Cerebellar cortex (tissue), 1 donor: ENCODE data around the gene NF2.

Experiments
- DNase-seq: peaks from one replicate; pipeline ENCODE4 v3.0.0-alpha.2; 2015; ENCODE audit warnings: low spot score

NF2 gene

DNA sequence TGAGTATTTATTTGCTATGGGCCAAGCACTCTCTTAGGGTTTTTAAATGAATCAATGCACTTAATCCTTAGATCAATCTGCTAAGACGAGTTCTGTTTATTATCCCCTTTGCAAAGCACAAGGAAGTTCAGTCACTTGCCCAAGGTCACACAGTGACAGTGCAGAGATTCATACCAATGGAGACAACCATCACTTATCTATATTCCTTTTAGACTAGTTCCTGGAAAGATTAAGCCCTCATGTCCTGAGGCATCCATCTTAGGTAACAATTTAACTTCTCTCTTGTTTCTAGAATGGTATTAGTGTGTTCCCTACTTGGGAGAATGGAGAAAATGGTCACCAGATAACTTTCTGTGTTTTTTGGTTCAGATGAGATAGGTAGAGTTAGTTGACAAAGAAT, 28.3 kb downstream of the NF2 start:
- no peak for DNase-seq

DNA sequence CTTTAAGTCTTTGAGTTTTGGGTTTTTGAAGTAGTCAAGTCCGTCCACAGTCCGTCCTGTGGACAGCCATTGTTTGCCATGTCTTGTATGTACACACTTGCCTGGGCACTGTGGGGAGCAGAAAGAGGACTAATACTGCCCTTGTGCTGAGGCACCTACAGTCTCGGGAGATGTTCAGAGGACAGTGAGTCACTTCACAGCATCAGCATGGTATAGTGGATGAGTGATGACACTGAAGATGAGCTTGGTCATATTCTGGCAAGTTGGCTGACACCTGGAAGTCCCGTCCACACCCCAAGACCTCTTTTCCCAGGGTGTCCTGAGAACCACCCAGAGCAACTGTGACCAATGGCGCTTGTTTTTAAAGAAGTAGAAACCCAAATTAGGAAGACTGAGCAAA, 29.2 kb downstream of the NF2 start:
- DNase-seq = no peak

DNA sequence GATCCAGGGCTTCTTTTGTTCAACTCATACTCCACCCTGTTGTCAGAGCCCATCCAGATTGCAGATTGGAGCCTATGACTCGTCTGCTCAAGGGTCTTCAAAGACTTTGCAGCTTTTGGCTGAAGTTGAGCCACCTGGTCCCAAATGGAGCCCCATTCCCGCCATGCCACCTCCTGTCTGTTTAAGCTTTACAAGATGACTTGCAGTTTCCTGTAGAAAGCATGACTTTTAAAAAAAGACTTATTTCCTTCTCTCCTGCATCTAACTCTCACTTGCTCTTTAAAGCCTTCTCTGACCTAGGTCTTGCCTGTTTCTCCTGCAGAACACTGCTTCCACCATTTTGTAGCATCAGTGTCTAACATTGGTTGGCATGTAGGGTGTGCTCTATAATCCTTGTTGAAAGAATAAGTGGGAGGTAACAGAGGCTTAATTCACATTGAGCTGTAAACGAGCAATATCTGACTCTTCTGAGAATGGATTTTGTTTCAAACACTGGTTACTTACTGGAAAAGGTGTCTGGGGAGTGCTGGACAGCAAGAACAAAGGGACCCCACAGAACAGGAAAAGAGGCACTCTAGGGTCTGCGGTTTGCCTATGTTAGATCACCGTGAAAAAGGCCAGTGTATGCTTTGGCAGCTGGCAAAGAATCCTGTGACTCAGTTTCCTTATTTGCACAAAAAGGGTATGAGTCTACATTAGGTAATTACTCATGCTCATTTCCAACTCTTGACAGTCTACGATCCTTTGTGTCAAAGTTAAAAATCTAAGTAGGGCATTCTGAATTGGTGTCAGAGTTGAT, 30.3 kb downstream of the NF2 start:
- no peak for DNase-seq

DNA sequence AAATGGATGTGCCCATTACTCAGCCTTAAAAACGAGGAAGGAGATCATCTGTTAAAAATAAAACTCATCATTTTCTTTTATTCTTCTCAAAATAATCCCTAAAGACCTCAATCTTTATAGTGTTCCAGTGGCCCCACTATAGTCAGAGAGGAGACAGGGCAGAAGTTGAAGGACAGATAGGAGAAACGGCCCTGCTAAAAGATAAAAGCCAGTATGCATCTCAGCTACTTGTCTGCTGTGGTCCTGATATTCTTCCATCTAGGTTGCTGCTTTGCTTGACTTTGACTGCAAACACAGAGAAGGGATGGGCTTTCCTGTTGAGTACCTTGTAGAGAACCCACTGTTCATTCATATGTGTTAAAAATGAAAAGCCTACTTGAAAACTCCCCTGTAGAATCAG, 31.4 kb downstream of the NF2 start:
- no peak for DNase-seq

DNA sequence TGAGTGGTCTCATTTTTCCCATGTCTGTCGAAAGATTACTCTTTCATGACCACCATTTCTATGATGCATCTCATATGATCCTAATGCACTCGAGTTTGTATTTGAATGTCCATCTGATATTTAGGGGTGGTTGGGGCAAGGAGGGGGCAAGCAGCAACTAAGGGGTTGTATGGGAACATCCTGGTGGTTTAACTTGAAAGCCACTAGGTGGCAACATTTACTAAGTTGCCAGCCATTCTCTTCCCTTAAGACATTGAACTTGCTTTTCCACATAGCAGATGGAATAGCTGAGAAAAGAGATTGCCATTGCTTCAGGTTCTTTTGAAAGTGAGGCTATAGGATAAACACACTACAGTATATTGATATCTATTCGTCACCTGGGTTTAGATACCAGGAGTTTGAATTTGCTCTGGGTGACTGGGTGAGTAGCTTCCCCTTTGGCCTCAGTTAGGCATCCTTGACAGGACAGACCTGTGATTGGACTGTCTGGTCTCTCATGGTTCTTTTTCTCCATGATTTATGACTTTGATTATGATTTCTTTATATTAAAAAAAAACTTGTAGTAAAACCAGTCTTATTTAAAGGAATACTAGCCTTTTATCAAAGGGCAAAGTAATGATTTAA, 32.4 kb downstream of the NF2 start:
- peak; percentile 83 for DNase-seq

DNA sequence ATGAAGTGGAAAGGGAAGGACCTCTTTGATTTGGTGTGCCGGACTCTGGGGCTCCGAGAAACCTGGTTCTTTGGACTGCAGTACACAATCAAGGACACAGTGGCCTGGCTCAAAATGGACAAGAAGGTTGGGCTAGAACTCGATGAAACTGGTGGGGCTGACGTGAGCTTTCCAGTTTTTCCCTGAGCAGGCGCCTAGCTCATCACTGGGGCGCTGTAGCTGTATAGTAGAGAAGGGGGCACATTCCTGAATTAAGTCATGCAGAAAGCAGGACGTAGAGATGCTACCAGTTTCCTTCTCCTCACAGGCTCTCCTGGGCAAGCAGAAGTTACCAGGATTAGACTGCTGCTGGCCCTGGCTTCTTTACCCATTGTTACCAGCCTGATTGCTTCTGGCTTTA, 33.3 kb downstream of the NF2 start:
- no peak for DNase-seq

DNA sequence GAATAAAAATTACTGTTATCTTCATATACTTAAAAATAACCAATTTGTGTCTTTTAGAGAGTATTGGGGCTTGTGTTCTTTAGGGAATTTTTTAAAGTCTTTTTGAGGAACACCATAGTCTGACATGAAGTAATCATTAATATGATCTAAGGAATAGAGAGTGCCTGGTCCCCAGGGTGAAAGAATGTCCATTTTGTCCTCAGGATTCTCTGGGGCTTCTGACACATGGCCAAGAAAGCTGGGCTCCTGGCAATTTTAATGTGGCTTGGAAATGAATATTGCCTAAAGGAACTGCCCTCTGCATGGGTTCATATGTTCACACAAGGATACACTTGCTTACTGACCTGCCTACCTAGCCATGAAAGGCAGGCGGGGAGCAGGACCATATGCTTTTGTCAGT, 33.7 kb downstream of the NF2 start:
- no peak for DNase-seq

DNA sequence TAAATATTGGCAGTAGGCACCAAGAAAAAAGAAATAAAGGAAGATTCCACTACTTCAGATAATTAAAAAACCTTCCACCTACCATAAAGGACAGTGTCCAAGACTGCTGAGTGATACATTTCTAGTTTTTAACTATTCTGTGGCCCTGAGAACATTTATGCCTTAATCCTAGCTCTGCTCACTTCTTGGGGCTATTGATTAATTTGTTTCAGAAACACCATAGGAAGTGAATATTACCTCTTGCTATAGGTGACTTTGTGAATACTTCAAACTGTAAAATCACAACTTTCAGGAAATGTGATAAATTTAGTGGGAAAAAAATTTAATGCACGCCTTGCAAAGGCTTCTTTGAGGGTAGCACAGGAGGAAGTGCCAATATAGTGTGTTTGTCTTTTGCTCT, 35.2 kb downstream of the NF2 start:
- no peak for DNase-seq

DNA sequence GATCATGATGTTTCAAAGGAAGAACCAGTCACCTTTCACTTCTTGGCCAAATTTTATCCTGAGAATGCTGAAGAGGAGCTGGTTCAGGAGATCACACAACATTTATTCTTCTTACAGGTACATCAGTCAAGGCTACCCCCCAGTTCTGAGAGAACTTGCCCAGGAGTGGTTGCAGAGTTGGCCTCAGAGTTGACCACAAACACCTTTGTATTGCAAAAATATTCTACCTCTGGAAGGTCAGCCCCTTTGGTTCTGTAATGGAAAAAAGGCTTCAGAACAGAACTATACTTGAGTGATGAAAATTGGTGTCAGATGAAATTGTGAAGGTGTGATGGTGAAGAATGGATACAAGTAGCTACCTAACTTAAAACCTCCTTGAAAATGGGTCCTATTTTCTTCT, 35.7 kb downstream of the NF2 start:
- DNase-seq = no peak

DNA sequence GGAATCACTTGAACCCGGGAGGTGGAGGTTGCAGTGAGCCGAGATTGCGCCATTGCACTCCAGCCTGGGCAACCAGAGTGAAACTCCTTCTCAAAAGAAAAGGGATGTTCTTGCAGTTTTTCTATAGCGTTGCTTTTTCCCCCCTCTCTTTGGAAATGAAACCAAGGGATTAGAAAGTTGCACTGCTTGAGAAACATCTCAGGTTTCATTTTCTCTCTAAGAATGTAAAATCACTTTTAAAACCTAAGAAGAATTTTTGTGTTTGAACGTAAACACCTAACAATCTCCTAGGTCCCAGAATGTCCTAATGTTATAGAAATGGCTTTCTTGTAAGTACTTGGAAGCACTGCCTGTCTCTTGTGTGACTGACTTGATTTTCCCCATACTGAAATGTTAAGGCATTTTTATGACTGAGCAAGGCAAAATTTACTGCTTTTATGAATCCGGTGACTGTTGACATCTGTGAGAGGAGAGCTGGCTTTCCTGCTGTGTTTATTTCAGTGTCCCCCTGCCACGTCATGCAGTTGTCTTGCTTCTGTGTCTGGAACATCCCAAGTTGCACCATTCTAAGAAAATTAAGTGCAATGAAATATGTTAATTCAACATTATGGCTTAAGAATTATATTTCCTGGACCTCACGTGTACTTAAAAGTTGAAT, 37.7 kb downstream of the NF2 start:
- DNase-seq = no peak

DNA sequence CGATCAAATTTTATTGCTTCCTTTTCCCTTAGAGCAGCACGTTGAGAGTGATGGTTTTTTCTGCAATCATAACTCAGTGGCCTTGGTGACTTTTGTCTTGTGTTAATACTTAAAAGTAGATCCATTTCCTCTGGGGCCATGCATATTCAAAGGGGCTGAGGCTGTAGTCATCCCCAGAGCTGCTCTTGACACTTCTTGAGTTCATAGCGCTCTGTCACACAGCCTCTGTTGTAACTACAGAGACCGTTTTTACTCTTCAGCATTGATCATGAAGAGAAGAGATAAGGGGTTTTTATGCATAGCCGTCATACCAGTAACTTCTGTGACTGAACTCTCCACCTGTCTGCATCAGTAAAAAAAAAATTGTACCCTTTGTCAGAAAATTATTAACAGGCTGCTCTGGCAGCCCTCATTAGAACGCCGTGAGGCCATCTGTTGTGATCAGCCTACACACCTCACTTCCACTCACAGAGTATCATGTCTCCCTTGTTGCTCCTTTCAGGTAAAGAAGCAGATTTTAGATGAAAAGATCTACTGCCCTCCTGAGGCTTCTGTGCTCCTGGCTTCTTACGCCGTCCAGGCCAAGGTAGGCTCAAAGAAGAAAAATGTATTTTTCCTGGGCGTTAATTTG, 38.4 kb downstream of the NF2 start:
- peak; percentile 78 for DNase-seq

DNA sequence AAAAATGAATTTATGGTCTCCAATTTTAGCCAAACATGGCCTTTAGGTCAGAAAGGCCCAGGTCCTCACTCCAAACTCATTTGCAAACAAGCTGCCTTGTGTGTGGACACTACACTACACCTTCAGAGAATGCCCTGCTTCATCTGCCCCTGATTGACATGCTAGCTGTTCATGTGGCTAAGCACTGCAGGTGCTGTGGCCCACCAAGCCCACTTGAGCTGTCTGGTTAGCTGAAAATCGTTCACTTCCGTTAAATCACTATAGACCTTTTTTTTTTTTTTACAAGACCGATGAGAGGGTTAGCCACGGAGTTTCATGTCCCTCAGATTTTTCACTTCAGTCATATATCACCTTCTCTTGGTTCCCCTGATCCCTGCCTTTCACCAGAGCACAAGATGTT, 39.3 kb downstream of the NF2 start:
- DNase-seq = no peak

DNA sequence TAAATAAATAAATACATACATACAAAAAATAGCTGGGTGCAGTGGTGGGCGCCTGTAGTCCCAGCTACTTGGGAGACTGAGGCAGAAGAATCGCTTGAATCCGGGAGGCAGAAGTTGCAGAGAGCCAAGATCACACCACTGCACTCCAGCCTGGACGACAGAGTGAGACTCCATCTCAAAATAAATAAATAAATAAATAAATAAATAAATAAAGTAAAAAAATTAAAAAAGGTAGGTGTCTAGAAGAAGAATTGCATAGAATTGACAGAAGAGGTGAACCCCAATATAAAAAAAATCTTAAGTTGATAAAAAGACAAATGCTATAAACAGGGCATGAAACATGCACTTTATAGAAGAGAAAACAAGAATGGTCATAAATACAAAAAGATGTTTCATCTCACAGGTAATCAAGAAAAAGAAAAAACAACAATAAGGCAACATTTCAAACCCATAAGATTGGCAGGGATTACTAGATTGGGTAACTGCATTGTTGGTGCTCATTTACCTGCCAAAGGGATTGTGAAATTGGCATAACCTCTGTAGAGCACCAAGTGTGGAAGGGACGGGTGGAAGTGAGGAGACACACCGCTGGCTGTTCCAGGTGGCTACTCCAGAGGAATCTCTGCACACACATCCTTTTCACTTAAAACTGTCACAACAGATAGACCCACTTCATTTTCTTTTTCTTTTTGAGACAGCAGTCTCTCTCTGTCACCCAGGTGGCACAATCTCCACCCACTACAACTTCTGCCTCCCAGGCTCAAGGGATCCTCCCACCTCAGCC, 44.7 kb downstream of the NF2 start:
- no peak for DNase-seq

DNA sequence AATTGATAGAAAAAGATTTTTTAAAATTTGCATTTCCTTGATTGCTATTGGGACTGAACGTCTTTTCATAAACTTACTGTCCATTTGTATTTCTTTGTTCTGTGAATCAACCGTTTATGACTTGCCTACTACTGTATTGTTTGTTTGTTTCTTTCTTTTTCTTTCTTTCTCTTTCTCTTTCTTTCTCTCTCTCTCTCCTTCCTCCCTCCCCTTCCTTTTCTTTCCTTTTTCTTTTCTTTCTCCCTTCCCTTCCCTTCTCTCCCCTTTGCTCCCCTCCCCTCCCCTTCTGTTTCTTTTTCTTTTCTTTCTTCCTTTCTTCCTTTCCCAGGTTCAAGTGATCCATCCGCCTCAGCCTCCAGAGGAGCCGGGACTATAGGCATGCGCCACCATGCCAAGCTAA, 46.9 kb downstream of the NF2 start:
- no peak for DNase-seq

DNA sequence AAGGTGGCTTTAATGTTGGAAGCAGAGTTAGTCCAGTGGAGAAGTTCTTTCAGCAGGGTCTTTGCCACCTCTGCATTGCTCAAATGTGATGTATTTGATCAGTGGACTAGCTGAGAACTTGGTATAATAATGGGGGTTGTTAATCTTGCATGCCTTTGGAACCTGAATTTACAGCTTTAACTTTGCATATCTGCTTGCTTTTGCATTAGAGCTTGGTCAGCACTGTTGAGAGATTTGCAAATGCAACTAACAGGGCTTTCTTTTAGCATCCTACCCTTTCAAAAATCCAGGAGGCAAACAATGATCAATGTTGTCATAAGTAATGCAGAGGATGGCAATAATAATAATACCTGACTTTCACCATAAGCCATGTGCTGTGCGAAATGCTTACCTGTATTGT, 48.2 kb downstream of the NF2 start:
- no peak for DNase-seq

DNA sequence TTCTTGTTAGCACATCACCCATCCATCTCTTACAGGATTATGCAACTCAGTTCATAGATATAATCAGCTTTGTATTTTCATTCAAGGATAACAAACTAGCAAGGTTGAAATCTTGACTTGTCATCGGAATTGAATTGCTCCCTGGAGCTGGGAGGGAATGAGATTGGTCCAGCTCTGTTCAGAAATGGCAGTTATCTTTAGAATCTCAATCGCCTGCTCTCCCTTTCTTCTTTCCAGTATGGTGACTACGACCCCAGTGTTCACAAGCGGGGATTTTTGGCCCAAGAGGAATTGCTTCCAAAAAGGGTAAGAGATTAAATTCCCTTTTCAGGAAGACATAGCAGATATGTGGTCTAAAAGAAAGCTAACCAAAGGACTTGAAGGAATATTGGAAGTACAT, 51.0 kb downstream of the NF2 start:
- no peak for DNase-seq

DNA sequence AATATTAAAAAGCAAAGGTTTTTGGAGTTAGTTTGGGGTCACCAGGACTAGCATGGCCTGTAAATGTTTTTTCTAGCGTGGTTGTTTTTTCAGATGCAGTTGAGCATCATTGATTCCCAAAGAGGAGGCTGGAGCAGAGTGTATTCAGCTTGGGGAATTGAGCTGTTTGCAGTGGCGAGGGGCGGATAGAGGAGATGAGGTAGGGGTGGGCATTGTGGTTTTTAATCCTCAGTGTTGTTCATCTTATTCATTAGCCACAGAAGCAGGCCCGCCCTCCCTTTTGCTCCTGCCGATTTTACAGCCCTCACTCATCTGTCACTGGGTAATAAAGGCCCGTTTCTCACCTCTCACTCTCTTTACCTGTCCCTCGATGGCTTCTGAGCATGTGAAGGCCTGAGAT, 51.4 kb downstream of the NF2 start:
- DNase-seq = no peak

DNA sequence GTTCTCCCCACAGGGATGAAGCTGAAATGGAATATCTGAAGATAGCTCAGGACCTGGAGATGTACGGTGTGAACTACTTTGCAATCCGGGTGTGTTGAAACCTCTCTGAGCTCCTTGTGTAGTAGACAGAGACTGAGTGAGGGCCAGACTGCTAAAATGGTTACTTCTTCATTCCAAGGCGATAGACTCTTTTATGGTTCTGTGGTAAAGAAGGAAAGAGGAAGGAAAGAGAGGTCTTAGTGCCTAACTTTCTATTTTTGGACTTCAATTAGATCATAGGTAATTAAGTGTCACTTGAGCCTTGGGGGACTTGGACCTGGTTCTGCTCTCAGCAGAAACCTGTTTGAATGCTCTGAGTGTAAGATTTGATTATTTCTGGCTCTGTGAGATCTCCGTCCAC, 54.7 kb downstream of the NF2 start:
- DNase-seq = no peak

DNA sequence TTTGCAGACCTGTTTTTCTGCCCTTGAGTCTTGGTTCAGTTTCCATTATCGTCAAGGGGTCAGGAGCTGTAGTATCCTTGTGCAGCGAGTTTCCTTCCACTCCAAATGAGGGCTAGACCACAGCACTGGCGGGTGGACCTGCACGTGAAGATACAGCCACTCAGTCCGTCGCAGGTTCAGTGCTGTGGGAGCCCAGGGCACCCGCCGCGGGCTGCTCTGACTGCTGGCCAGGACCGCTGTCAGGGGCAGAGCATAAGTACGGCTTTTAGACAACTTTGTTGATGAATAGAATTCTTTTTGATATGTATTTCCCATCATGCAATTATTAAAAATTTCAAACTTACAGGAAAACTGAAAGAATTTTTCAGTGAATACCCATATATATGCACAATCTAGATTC, 56.6 kb downstream of the NF2 start:
- no peak for DNase-seq

DNA sequence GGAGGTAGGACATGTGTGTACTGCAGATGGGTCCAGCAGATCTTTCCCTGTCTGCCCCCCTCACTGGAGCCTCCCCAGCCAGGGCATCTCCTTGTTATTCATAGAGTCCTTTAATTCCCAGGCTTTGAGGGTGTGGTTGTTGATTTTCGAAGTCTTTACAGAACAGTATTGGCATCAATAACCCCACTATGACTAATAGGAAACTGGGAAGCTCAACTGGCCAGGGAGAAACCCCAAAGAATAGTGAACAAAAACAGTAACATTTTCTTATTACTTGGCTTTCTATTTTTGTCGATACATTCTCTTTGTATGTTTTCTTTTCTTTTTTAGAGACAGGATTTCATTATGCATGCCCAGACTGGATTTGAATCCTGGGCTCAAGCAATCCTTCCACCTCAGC, 57.9 kb downstream of the NF2 start:
- DNase-seq = no peak

DNA sequence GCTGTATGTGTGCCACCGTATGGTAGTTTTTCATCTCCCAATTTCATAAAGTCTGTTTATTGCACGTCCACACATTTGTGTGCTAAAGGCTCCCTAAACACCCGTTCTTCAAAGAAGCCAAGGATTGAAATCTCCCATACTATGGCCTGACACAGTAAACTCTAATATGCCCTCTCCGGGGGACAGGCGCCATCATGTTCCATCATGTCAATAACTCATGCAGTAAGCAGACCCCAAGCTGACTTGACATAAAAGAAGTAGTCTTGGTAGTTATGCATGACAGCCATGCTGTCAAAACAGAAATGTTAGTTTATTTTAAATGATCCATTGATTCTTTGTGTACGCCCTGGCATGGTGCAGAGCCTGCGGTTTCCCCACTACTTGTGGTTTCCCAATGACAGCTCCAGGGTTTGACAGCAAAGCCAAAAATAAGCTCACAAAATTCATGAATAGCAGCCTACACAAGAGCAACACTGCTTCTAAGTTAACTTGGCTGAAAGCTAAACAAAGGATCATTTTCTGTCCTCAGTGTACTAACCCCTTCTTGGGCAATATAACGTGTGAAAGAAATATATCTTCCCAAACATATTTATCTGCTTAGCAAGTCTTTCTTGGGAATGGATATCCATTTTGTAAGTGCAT, 59.9 kb downstream of the NF2 start:
- no peak for DNase-seq

DNA sequence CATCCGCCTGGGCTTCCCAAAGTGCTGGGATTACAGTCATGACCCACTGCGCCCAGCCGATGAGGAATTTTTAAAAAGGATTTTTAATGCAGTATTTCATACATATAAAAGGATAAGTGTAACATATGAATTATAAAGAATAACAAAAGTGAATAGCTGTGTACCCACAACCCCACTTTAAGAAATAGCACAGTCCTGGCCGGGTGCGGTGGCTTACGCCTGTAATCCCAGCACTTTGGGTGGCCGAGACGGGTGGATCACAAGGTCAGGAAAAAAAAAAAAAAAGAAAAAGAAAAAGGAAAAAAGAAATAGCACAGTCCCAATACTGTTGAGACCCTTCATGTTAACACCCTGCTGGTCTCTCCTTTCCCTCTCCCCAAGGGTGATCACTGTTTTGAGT, 62.1 kb downstream of the NF2 start:
- no peak for DNase-seq
